ENCODE data around the gene EXOC1.

Gene EXOC1

DNA sequence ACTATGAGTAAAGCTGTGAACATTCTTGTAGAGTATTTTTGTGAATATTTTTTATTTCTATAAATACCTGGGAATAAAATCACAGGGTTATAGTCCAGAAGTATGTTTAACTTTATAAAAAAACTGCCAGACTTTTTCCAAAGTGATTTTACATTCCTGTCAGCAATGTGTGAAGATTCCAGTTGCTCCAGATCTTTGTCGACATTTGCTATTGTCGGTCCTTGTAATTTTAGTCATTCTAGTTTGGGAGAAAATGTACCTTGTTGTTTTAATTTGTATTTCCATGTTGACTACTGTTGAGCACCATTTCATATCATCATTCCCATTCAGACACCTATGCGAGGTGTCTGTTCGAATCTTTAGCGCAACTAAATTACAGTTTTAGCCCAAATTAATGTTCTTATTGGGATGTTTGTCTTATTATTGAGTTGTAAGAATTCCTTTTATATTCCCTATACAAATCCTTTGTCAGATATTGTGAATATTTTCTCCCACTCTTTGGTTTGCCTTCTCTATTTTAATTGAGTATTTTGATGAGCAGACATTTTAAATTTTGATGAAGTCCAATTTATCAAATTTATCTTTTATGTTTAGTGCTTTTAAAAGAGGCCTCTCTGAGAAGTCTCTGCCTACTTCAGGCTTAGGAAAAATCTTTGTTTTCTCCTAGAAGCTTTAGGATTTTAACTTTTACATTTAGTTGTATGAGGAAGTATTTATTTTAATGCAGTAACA lies 97.9 kb downstream of the EXOC1 start:
- no peak overlapping the region for H3K4me3 ChIP-seq (ENCODE audit: control insufficient read depth in 1 of 7, extremely low read depth in 1 of 7, insufficient read depth in 4 of 7, low read depth in 2 of 7, low read length in 6 of 7)
- H3K27me3 ChIP-seq (replicated peaks in 2 of 5; ENCODE audit: control insufficient read depth in 4 of 5, insufficient read depth in 5 of 5, low read length in 4 of 5) = no peaks in the 10 kb centered on the region
- H3K27ac ChIP-seq (ENCODE audit: insufficient read depth in 1 of 2, low read depth in 1 of 2, low read length in 2 of 2, poor library complexity in 1 of 2, severe bottlenecking in 2 of 2) = no peak overlapping the region
- no CpG with 5 or more reads among the region's 5 CpGs for WGBS (ENCODE audit: insufficient coverage)
- POLR2A ChIA-PET = no interaction called here
- CTCF ChIA-PET = interaction anchor here (1.0 to 1.2 kb wide), 2 partner anchors 13 to 350 kb away, joined by 3 read pairs; no protein-coding TSS in a partner anchor
- H3K36me3 ChIP-seq (ENCODE audit: control insufficient read depth in 4 of 4, insufficient read depth in 4 of 4, low read length in 3 of 4) = peaks cover 4 to 28% (median 22%) of the 10 kb centered on the region in 4 experiments
- no peaks in the 10 kb centered on the region for H3K9me3 ChIP-seq (ENCODE audit: control extremely low read depth in 1 of 5, control insufficient read depth in 4 of 5, insufficient read depth in 2 of 5, low read depth in 1 of 5, low read length in 4 of 5)
- H3K4me1 ChIP-seq (ENCODE audit: control extremely low read depth in 1 of 4, control insufficient read depth in 4 of 4, insufficient read depth in 4 of 4, low read length in 3 of 4) = peaks cover 18 to 35% (median 29%) of the 10 kb centered on the region in 4 experiments
- DNase-seq = no peak

Measured in common myeloid progenitor, CD34-positive (primary cell).